B cell (primary cell): Measurements from ENCODE around the gene FKRP.

Experiments used
- EZH2 ChIP-seq: IDR thresholded peaks from 2 replicates; pipeline ENCODE4 v1.6.1; 2012; ENCODE audit warnings: borderline replicate concordance, low read depth, mild to moderate bottlenecking, moderate library complexity, low read length; ENCODE audit not compliant: insufficient read depth, poor library complexity, severe bottlenecking
- TF ChIP-seq, protein P1 (sequence below): fragments of 200-600 bp; IDR thresholded peaks from one replicate; pipeline ENCODE4 v1.8.0; 2022; ENCODE audit warnings: antibody characterized with exemption, mild to moderate bottlenecking

DNA sequence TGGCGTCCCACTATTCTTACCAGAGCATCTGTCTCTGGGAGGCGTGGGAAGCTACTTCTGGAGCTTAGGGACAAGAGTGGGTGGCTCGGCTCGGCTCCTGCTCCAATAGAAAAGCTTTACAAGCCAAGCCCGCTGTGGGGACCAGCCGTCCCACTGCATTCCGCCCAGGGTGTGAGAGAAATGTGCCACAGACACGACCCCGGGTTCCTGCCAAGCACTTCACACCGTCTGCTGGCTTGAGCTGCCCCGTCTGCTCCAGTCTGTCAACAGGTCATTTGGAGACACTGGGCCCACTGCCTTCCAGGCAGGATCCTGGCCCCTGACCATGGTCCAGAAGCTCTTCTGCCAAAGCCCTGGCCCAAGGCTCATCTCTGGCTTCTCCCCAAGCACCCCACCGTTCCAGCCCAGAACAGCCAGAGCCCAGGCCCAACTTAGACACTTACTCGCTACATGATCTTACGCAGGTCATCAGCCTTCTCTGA, 6.5 kb upstream of the FKRP start:
- no peak for TF ChIP-seq EZH2
- TF ChIP-seq, protein P1, sequence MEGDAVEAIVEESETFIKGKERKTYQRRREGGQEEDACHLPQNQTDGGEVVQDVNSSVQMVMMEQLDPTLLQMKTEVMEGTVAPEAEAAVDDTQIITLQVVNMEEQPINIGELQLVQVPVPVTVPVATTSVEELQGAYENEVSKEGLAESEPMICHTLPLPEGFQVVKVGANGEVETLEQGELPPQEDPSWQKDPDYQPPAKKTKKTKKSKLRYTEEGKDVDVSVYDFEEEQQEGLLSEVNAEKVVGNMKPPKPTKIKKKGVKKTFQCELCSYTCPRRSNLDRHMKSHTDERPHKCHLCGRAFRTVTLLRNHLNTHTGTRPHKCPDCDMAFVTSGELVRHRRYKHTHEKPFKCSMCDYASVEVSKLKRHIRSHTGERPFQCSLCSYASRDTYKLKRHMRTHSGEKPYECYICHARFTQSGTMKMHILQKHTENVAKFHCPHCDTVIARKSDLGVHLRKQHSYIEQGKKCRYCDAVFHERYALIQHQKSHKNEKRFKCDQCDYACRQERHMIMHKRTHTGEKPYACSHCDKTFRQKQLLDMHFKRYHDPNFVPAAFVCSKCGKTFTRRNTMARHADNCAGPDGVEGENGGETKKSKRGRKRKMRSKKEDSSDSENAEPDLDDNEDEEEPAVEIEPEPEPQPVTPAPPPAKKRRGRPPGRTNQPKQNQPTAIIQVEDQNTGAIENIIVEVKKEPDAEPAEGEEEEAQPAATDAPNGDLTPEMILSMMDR: no peak
